Liver (tissue), 9 donors: ENCODE results near the gene KMT5B. TPM values are rescaled to one million over a fixed set of nuclear protein-coding genes. Genes with fewer than 3 reads are reported as not detected.

Experiments
- DNase-seq: peaks from one replicate; pipeline ENCODE4 v3.0.0-alpha.2; 2017; ENCODE audit warnings: low spot score
- H3K27ac ChIP-seq, 2 donors: one replicate each; pipeline ENCODE4 v1.7.0; 2013; ENCODE audit warnings: inconsistent platforms in 2 of 2, low read length in 2 of 2, control low read depth in 1 of 2, low read depth in 1 of 2, mild to moderate bottlenecking in 1 of 2
- H3K27me3 ChIP-seq, 4 donors: one replicate each; pipeline versions ENCODE4 v1.6.1 to v1.7.0; 2013; ENCODE audit warnings: low read length in 3 of 4, inconsistent platforms in 1 of 4, mild to moderate bottlenecking in 1 of 4, moderate library complexity in 1 of 4; ENCODE audit not compliant: control insufficient read depth in 4 of 4, insufficient read depth in 4 of 4
- H3K36me3 ChIP-seq, 4 donors: one replicate each; pipeline versions ENCODE4 v1.6.1 to v1.7.0; 2013; ENCODE audit warnings: low read length in 3 of 4, mild to moderate bottlenecking in 3 of 4, low read depth in 1 of 4, moderate library complexity in 1 of 4; ENCODE audit not compliant: control insufficient read depth in 4 of 4, insufficient read depth in 3 of 4
- H3K4me1 ChIP-seq, 4 donors: one replicate each; pipeline versions ENCODE4 v1.6.1 to v1.7.0; 2013; ENCODE audit warnings: low read length in 3 of 4, mild to moderate bottlenecking in 3 of 4, moderate library complexity in 1 of 4; ENCODE audit not compliant: control insufficient read depth in 4 of 4, insufficient read depth in 4 of 4
- H3K4me3 ChIP-seq, 3 donors: one replicate each; pipeline versions ENCODE4 v1.6.1 to v1.7.0; 2013; ENCODE audit warnings: low read length in 3 of 3, control low read depth in 1 of 3, low read depth in 1 of 3, mild to moderate bottlenecking in 1 of 3
- H3K9ac ChIP-seq, 2 donors: one replicate each; pipeline ENCODE4 v1.7.0; 2013; ENCODE audit warnings: low read length in 2 of 2, mild to moderate bottlenecking in 2 of 2, moderate library complexity in 2 of 2, control low read depth in 1 of 2, low read depth in 1 of 2
- H3K9me3 ChIP-seq, 4 donors: one replicate each; pipeline versions ENCODE4 v1.6.1 to v1.7.0; 2013; ENCODE audit warnings: low read length in 3 of 4; ENCODE audit not compliant: control insufficient read depth in 4 of 4
- EGR1 ChIP-seq, 2 donors: IDR thresholded peaks; 2 replicates each; pipeline ENCODE4 v1.6.1; 2016 to 2018; ENCODE audit warnings: antibody characterized with exemption in 2 of 2, low read depth in 2 of 2
- FOXA1 ChIP-seq: IDR thresholded peaks from 2 replicates; pipeline ENCODE4 v1.6.1; 2016; ENCODE audit warnings: antibody characterized with exemption
- FOXA2 ChIP-seq: IDR thresholded peaks from 2 replicates; pipeline ENCODE4 v1.6.1; 2016; ENCODE audit warnings: antibody characterized with exemption
- GABPA ChIP-seq, 2 donors: IDR thresholded peaks in 1 of 2; conservative IDR thresholded peaks in 1 of 2; 2 replicates each; pipeline ENCODE4 v1.6.1; 2016; ENCODE audit warnings: antibody characterized with exemption in 2 of 2, mild to moderate bottlenecking in 1 of 2, moderate library complexity in 1 of 2
- HNF4A ChIP-seq, 2 donors: conservative IDR thresholded peaks; 2 replicates each; pipeline ENCODE4 v1.6.1; 2016; ENCODE audit warnings: antibody characterized with exemption in 2 of 2, mild to moderate bottlenecking in 2 of 2
- HNF4G ChIP-seq: IDR thresholded peaks from 2 replicates; pipeline ENCODE4 v1.6.1; 2016; ENCODE audit warnings: antibody characterized with exemption
- JUND ChIP-seq, 2 donors: IDR thresholded peaks; 2 replicates each; pipeline ENCODE4 v1.6.1; 2016; ENCODE audit warnings: antibody characterized with exemption in 2 of 2
- NR2F2 ChIP-seq: IDR thresholded peaks from 2 replicates; pipeline ENCODE4 v1.6.1; 2016; ENCODE audit warnings: antibody characterized with exemption
- RAD21 ChIP-seq, 2 donors: IDR thresholded peaks; 2 replicates each; pipeline ENCODE4 v1.6.1; 2016; ENCODE audit warnings: antibody characterized with exemption in 2 of 2, mild to moderate bottlenecking in 2 of 2
- RXRA ChIP-seq, 2 donors: IDR thresholded peaks; 2 replicates each; pipeline ENCODE4 v1.6.1; 2017 to 2018; ENCODE audit warnings: antibody characterized with exemption in 2 of 2, mild to moderate bottlenecking in 1 of 2
- SP1 ChIP-seq: IDR thresholded peaks from 2 replicates; pipeline ENCODE4 v1.6.1; 2018; ENCODE audit warnings: antibody characterized with exemption, mild to moderate bottlenecking
- TAF1 ChIP-seq: conservative IDR thresholded peaks from 2 replicates; pipeline ENCODE4 v1.6.1; 2016; ENCODE audit warnings: antibody characterized with exemption, mild to moderate bottlenecking
- YY1 ChIP-seq: IDR thresholded peaks from 2 replicates; pipeline ENCODE4 v1.6.1; 2016; ENCODE audit warnings: antibody characterized with exemption, mild to moderate bottlenecking
- WGBS: extraction: QIAGEN DNeasy Blood & Tissue Kit; methylation state at CpG from one replicate; pipeline ENCODE4 v1.1.7; 2013; 5-methylcytosine and 5-hydroxymethylcytosine counted together
- polyA plus RNA-seq, 2 donors: library from polyadenylated mRNA; stranded (reverse) in 1 of 2; unstranded in 1 of 2; fragments of 200-250 nt in 1 of 2; fragments of >200 nt in 1 of 2; fragmentation: Nextera tagmentation in 1 of 2; extraction: Ambion mirVana in 1 of 2; gene quantifications; one replicate each; pipeline versions ENCODE4 v1.2.1 to v1.2.3, GENCODE V29; 2013 to 2015
- total RNA-seq, 2 donors: library from RNA; depleted of rRNA; stranded (reverse); fragments of >200 nt; gene quantifications; one replicate each; pipeline ENCODE4 v1.2.3, GENCODE V29; 2014
- TF ChIP-seq, protein P1 (sequence below): IDR thresholded peaks from 2 replicates; pipeline ENCODE4 v1.6.1; 2016; ENCODE audit warnings: antibody characterized with exemption, mild to moderate bottlenecking
- TF ChIP-seq, protein P2 (sequence below): fragments of 150-350 bp; IDR thresholded peaks from 2 replicates; pipeline ENCODE4 v1.5.1; 2017; ENCODE audit warnings: improper control_type of control experiment, low read depth, low read length; ENCODE audit not compliant: missing input control
- TF ChIP-seq, protein P3 (sequence below): IDR thresholded peaks from 2 replicates; pipeline ENCODE4 v1.6.1; 2016; ENCODE audit warnings: antibody characterized with exemption
- TF ChIP-seq, protein P4 (sequence below): IDR thresholded peaks from 2 replicates; pipeline ENCODE4 v1.6.1; 2016; ENCODE audit warnings: antibody characterized with exemption
- TF ChIP-seq, protein P5 (sequence below): IDR thresholded peaks from 2 replicates; pipeline ENCODE4 v1.6.1; 2016; ENCODE audit warnings: antibody characterized with exemption
- donor health status: healthy.
- donor health status: healthy.
- donor health status: healthy.
- donor health status: healthy.
- donor health status: healthy.

KMT5B gene
- total and polyA plus RNA-seq, 4 donors, result 8.7 to 33.8 (median 14.8) TPM

DNA sequence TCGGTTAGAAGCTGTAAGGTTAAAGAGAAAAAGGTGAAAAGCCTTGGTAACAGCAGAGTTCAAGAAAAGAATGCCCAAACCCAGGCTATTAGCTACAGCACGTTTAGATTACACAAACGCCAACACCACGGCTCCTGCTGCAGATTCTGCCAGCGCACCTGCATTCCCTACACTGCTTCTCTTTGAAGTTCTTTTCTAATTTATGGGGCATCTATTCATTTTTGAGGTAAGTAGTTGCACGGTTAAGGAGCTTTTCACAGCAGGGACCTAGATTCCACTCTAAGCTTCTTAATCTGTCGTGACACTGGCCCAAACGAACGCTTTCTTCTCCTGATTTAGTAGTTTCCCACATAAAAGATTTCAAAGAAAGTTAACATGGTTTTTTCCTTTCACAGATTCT is 53.9 kb downstream of the KMT5B start:
- Histone ChIP-seq H3K9ac (no peak overlapping the region), H3K27me3 (no peaks in the 10 kb centered on the region), H3K36me3 (peaks cover 1 to 21% (median 16%) of the 10 kb centered on the region in 4 donors), H3K27ac (no peak overlapping the region), H3K4me3 (no peak overlapping the region), H3K4me1 (peaks cover 0 to 1% (median under 1%) of the 10 kb centered on the region in 4 donors), H3K9me3 (no peaks in the 10 kb centered on the region)
- no peak for DNase-seq
- TF ChIP-seq, protein P1, sequence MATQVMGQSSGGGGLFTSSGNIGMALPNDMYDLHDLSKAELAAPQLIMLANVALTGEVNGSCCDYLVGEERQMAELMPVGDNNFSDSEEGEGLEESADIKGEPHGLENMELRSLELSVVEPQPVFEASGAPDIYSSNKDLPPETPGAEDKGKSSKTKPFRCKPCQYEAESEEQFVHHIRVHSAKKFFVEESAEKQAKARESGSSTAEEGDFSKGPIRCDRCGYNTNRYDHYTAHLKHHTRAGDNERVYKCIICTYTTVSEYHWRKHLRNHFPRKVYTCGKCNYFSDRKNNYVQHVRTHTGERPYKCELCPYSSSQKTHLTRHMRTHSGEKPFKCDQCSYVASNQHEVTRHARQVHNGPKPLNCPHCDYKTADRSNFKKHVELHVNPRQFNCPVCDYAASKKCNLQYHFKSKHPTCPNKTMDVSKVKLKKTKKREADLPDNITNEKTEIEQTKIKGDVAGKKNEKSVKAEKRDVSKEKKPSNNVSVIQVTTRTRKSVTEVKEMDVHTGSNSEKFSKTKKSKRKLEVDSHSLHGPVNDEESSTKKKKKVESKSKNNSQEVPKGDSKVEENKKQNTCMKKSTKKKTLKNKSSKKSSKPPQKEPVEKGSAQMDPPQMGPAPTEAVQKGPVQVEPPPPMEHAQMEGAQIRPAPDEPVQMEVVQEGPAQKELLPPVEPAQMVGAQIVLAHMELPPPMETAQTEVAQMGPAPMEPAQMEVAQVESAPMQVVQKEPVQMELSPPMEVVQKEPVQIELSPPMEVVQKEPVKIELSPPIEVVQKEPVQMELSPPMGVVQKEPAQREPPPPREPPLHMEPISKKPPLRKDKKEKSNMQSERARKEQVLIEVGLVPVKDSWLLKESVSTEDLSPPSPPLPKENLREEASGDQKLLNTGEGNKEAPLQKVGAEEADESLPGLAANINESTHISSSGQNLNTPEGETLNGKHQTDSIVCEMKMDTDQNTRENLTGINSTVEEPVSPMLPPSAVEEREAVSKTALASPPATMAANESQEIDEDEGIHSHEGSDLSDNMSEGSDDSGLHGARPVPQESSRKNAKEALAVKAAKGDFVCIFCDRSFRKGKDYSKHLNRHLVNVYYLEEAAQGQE, result no peak
- no peak for TF ChIP-seq FOXA2
- TF ChIP-seq, protein P2, sequence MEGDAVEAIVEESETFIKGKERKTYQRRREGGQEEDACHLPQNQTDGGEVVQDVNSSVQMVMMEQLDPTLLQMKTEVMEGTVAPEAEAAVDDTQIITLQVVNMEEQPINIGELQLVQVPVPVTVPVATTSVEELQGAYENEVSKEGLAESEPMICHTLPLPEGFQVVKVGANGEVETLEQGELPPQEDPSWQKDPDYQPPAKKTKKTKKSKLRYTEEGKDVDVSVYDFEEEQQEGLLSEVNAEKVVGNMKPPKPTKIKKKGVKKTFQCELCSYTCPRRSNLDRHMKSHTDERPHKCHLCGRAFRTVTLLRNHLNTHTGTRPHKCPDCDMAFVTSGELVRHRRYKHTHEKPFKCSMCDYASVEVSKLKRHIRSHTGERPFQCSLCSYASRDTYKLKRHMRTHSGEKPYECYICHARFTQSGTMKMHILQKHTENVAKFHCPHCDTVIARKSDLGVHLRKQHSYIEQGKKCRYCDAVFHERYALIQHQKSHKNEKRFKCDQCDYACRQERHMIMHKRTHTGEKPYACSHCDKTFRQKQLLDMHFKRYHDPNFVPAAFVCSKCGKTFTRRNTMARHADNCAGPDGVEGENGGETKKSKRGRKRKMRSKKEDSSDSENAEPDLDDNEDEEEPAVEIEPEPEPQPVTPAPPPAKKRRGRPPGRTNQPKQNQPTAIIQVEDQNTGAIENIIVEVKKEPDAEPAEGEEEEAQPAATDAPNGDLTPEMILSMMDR, result no peak
- TF ChIP-seq NR2F2, result no peak
- TF ChIP-seq EGR1 (IDR thresholded peaks at IDR 0.05; ENCODE audit: low read depth in 2 of 2), result no peak
- TF ChIP-seq, protein P3, sequence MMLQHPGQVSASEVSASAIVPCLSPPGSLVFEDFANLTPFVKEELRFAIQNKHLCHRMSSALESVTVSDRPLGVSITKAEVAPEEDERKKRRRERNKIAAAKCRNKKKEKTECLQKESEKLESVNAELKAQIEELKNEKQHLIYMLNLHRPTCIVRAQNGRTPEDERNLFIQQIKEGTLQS, result no peak
- no peak for TF ChIP-seq GABPA (IDR thresholded peaks at IDR 0.05 in 1 of 2, conservative IDR thresholded peaks at IDR 0.05 in 1 of 2)
- no peak for TF ChIP-seq RXRA (IDR thresholded peaks at IDR 0.05)
- no peak for TF ChIP-seq FOXA1
- no peak for TF ChIP-seq HNF4G
- TF ChIP-seq, protein P4, sequence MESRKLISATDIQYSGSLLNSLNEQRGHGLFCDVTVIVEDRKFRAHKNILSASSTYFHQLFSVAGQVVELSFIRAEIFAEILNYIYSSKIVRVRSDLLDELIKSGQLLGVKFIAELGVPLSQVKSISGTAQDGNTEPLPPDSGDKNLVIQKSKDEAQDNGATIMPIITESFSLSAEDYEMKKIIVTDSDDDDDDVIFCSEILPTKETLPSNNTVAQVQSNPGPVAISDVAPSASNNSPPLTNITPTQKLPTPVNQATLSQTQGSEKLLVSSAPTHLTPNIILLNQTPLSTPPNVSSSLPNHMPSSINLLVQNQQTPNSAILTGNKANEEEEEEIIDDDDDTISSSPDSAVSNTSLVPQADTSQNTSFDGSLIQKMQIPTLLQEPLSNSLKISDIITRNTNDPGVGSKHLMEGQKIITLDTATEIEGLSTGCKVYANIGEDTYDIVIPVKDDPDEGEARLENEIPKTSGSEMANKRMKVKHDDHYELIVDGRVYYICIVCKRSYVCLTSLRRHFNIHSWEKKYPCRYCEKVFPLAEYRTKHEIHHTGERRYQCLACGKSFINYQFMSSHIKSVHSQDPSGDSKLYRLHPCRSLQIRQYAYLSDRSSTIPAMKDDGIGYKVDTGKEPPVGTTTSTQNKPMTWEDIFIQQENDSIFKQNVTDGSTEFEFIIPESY, result no peak
- TF ChIP-seq RAD21 (IDR thresholded peaks at IDR 0.05), result no peak
- TF ChIP-seq, protein P5, sequence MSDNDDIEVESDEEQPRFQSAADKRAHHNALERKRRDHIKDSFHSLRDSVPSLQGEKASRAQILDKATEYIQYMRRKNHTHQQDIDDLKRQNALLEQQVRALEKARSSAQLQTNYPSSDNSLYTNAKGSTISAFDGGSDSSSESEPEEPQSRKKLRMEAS, result no peak
- no peak for TF ChIP-seq SP1
- TF ChIP-seq YY1, result no peak
- TF ChIP-seq HNF4A (conservative IDR thresholded peaks at IDR 0.05), result no peak
- TF ChIP-seq JUND (IDR thresholded peaks at IDR 0.05), result no peak
- TF ChIP-seq TAF1, result no peak
- WGBS, result 94% methylated on average over 9 of the region's 9 CpGs
